Esophagus muscularis mucosa (tissue), 4 donors: ENCODE data around the gene COL11A2.

Experiments used
- EP300 ChIP-seq: sonication (generic); formaldehyde crosslinking; IDR thresholded peaks from one replicate; pipeline ENCODE4 v1.6.1; 2017; ENCODE audit warnings: antibody characterized with exemption
- POLR2A ChIP-seq: fragments of 450-650 bp; IDR thresholded peaks from one replicate; pipeline ENCODE4 v1.6.1; 2017; ENCODE audit warnings: antibody characterized with exemption, moderate library complexity, mild to moderate bottlenecking, low read depth
- POLR2AphosphoS5 ChIP-seq, 2 donors: sonication (generic); formaldehyde crosslinking; IDR thresholded peaks; one replicate each; pipeline ENCODE4 v1.6.1; 2017; ENCODE audit warnings: antibody characterized with exemption in 2 of 2
- TF ChIP-seq, protein P1 (sequence below), 3 experiments: fragments of 200-600 bp in 2 of 3; fragments of 450-650 bp in 1 of 3; sonication (generic) in 2 of 3; IDR thresholded peaks; one replicate each; pipeline ENCODE4 v1.5.1; 2017 to 2019; ENCODE audit warnings: antibody characterized with exemption in 3 of 3, mild to moderate bottlenecking in 2 of 3, moderate library complexity in 1 of 3

DNA sequence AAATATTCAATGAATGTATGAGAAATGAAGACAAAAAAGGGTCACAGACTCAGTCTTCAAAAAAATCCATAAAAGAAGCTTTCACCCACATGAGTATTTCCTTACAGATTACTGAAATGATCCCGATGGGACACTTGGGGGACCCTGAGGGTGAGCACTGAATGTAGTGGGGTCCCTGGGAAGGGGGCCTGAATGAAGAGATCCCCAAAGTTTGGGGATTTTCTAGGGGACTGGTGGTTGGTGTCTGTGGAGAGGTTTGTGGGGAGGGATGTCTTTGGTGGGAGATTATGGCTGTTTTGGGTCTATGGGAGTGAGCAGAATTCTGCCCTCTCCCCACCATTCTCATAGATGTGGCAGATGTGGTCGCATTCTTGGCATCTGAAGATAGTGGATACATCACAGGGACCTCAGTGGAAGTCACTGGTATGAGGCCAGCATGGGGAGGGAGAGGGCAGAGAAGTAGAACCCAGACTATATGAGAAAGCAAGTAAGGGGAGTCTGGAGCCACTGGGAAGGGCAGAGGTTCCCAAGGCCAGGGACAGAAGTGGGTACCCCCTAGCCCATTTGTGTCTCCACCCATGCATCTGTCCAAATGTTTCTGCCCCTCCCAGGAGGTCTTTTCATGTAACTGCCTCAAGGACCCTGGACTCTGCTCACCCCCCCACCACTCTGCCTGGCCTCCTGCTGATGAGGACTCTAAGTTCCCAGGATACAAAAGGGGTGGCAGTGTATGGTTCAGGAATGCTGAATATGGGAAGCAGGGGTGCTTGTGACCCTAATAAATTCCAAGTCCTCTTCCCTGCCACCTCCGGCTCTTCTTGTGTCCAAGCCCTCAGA lies 14.0 kb upstream of the COL11A2 start:
- TF ChIP-seq POLR2AphosphoS5 (IDR thresholded peaks at IDR 0.05): no peak
- TF ChIP-seq, protein P1, sequence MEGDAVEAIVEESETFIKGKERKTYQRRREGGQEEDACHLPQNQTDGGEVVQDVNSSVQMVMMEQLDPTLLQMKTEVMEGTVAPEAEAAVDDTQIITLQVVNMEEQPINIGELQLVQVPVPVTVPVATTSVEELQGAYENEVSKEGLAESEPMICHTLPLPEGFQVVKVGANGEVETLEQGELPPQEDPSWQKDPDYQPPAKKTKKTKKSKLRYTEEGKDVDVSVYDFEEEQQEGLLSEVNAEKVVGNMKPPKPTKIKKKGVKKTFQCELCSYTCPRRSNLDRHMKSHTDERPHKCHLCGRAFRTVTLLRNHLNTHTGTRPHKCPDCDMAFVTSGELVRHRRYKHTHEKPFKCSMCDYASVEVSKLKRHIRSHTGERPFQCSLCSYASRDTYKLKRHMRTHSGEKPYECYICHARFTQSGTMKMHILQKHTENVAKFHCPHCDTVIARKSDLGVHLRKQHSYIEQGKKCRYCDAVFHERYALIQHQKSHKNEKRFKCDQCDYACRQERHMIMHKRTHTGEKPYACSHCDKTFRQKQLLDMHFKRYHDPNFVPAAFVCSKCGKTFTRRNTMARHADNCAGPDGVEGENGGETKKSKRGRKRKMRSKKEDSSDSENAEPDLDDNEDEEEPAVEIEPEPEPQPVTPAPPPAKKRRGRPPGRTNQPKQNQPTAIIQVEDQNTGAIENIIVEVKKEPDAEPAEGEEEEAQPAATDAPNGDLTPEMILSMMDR (IDR thresholded peaks at IDR 0.05): no peak
- TF ChIP-seq POLR2A: no peak
- TF ChIP-seq EP300: no peak
